ENCODE measurements around the gene ECI1. TPM values are rescaled to one million over a fixed set of nuclear protein-coding genes. Genes with fewer than 3 reads are reported as not detected.

ECI1 gene, protein sequence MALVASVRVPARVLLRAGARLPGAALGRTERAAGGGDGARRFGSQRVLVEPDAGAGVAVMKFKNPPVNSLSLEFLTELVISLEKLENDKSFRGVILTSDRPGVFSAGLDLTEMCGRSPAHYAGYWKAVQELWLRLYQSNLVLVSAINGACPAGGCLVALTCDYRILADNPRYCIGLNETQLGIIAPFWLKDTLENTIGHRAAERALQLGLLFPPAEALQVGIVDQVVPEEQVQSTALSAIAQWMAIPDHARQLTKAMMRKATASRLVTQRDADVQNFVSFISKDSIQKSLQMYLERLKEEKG
- polyA plus RNA-seq: 81.6 TPM
- long read RNA-seq, donor 1, transcript ECI1-206 (6 exons, 961 nt): minor isoform, 5 of 29 reads
- long read RNA-seq, donor 1, transcript ECI1-201 (7 exons, 1,541 nt): major isoform, 24 of 29 reads
- long read RNA-seq, donor 1, partial matches to known transcripts: 0 of 29 reads
- long read RNA-seq, donor 1, other reads (novel, unspliced or antisense): 0 of 29 reads
- long read RNA-seq, donor 2, transcript ECI1-206 (6 exons, 961 nt): minor isoform, 11 of 104 reads
- long read RNA-seq, donor 2, transcript ECI1-201 (7 exons, 1,541 nt): major isoform, 69 of 104 reads
- long read RNA-seq, donor 2, partial matches to known transcripts: 18 of 104 reads
- long read RNA-seq, donor 2, other reads (novel, unspliced or antisense): 0 of 104 reads
- long read RNA-seq, donor 3: 0 reads
- long read RNA-seq, donor 4, transcript ECI1-201 (7 exons, 1,541 nt): major isoform, 11 of 14 reads
- long read RNA-seq, donor 4, partial matches to known transcripts: 0 of 14 reads
- long read RNA-seq, donor 4, other reads (novel, unspliced or antisense): 0 of 14 reads
- long read RNA-seq, donor 5, transcript ECI1-206 (6 exons, 961 nt): minor isoform, 12 of 45 reads
- long read RNA-seq, donor 5, transcript ECI1-201 (7 exons, 1,541 nt): major isoform, 32 of 45 reads
- long read RNA-seq, donor 5, partial matches to known transcripts: 0 of 45 reads
- long read RNA-seq, donor 5, other reads (novel, unspliced or antisense): 0 of 45 reads
- long read RNA-seq, donor 6, transcript ECI1-201 (7 exons, 1,541 nt): major isoform, 46 of 88 reads
- long read RNA-seq, donor 6, transcript ECI1-206 (6 exons, 961 nt): minor isoform, 16 of 88 reads
- long read RNA-seq, donor 6, partial matches to known transcripts: 23 of 88 reads
- long read RNA-seq, donor 6, other reads (novel, unspliced or antisense): 0 of 88 reads
- long read RNA-seq, donor 7, transcript ECI1-206 (6 exons, 961 nt): minor isoform, 6 of 25 reads
- long read RNA-seq, donor 7, transcript ECI1-201 (7 exons, 1,541 nt): major isoform, 18 of 25 reads
- long read RNA-seq, donor 7, partial matches to known transcripts: 0 of 25 reads
- long read RNA-seq, donor 7, other reads (novel, unspliced or antisense): 0 of 25 reads
- long read RNA-seq, donor 8, transcript ECI1-206 (6 exons, 961 nt): minor isoform, 23 of 111 reads
- long read RNA-seq, donor 8, transcript ECI1-201 (7 exons, 1,541 nt): major isoform, 58 of 111 reads
- long read RNA-seq, donor 8, partial matches to known transcripts: 28 of 111 reads
- long read RNA-seq, donor 8, other reads (novel, unspliced or antisense): 0 of 111 reads
- long read RNA-seq, donor 9, transcript ECI1-206 (6 exons, 961 nt): minor isoform, 17 of 78 reads
- long read RNA-seq, donor 9, transcript ECI1-201 (7 exons, 1,541 nt): major isoform, 42 of 78 reads
- long read RNA-seq, donor 9, partial matches to known transcripts: 17 of 78 reads
- long read RNA-seq, donor 9, other reads (novel, unspliced or antisense): 0 of 78 reads
- long read RNA-seq, donor 10, transcript ECI1-206 (6 exons, 961 nt): minor isoform, 14 of 100 reads
- long read RNA-seq, donor 10, transcript ECI1-201 (7 exons, 1,541 nt): major isoform, 68 of 100 reads
- long read RNA-seq, donor 10, partial matches to known transcripts: 16 of 100 reads
- long read RNA-seq, donor 10, other reads (novel, unspliced or antisense): 0 of 100 reads
- long read RNA-seq, donor 11, transcript ECI1-201 (7 exons, 1,541 nt): major isoform, 35 of 53 reads
- long read RNA-seq, donor 11, transcript ECI1-206 (6 exons, 961 nt): minor isoform, 7 of 53 reads
- long read RNA-seq, donor 11, partial matches to known transcripts: 9 of 53 reads
- long read RNA-seq, donor 11, other reads (novel, unspliced or antisense): 0 of 53 reads

DNA sequence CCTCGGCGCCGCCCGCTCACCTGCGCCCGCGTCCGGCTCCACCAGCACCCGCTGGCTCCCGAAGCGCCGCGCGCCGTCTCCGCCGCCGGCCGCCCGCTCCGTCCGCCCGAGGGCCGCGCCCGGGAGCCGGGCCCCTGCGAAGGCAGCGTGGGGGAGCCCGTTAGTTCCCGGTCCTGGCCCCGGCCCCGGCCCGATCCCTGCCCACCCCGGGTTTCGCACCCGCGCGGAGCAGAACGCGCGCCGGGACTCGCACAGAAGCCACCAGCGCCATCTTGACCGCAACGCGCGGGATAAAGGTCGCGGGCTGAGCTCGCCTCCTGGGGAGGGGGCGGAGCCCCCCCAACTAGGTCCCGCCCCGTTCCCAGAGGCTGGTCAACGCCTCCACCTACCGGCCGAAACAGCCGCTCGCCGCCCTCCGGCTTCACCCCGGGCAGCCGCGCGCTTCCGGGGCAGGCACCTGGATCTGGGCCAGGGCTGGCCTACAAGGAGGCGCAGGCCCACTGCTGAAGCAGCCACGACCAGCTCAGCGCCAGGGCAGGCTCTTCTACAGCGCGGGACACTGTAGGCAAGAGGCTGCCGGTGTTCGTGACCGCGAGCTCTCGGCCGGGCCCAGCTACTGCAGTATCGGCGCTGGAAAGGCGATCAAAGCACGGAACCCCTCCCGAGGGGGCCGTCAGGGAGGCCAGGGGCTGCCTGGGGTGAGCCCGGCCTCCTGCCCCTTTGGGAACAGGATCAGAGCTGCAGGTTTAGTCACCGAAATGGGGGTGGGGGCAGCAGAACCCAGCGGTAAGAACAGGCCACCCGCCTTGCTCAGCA lies at the start of gene ECI1:
ECI1 (minus strand) TSS at position 292 of the 816 bp plus-strand sequence; CDS start at position 271, 21 bp downstream.
- Histone ChIP-seq H3K27ac (ENCODE audit: low read length) (peak within 1 kb of the TSS; percentile 80), H3K36me3 (ENCODE audit: control insufficient read depth, insufficient read depth, low read length) (peaks cover 44% of the 10 kb centered on the region), H3K4me1 (ENCODE audit: control insufficient read depth, insufficient read depth, low read length) (peaks cover 8% of the 10 kb centered on the region), H3K9me3 (ENCODE audit: control insufficient read depth, low read depth, low read length) (no peaks in the 10 kb centered on the region), H3K4me3 (ENCODE audit: low read length) (peak within 1 kb of the TSS; percentile 68), H3K27me3 (ENCODE audit: control insufficient read depth, insufficient read depth, low read length) (no peaks in the 10 kb centered on the region)
- WGBS (ENCODE audit: insufficient coverage, low lambda C conversion rate): no CpG with 5 or more reads among the region's 88 CpGs
- peak; percentile 91 to 96 for DNase-seq

DNA sequence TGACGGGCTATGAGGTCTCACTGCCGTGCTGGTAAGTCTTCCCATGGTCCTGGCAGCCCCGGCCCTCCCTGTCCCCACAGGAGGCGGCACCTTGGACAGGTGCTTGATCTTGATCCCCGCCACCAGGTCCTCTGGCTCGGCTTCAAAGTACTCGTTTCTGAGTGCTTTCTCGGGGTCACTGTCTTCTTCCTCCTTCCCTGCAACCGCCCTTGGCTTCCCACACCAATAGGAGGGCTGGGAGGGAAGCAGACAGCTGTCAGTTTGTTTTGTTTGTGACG lies 48.5 kb upstream of the ECI1 start:
- Histone ChIP-seq H3K36me3 (ENCODE audit: control insufficient read depth, insufficient read depth, low read length) (no peaks in the 10 kb centered on the region), H3K4me3 (ENCODE audit: low read length) (no peak overlapping the region), H3K4me1 (ENCODE audit: control insufficient read depth, insufficient read depth, low read length) (no peaks in the 10 kb centered on the region), H3K27me3 (ENCODE audit: control insufficient read depth, insufficient read depth, low read length) (no peaks in the 10 kb centered on the region), H3K27ac (ENCODE audit: low read length) (no peak overlapping the region), H3K9me3 (ENCODE audit: control insufficient read depth, low read depth, low read length) (no peaks in the 10 kb centered on the region)
- whole genome bisulfite sequencing (ENCODE audit: insufficient coverage, low lambda C conversion rate): no CpG with 5 or more reads among the region's 10 CpGs
- DNase-seq: no peak

DNA sequence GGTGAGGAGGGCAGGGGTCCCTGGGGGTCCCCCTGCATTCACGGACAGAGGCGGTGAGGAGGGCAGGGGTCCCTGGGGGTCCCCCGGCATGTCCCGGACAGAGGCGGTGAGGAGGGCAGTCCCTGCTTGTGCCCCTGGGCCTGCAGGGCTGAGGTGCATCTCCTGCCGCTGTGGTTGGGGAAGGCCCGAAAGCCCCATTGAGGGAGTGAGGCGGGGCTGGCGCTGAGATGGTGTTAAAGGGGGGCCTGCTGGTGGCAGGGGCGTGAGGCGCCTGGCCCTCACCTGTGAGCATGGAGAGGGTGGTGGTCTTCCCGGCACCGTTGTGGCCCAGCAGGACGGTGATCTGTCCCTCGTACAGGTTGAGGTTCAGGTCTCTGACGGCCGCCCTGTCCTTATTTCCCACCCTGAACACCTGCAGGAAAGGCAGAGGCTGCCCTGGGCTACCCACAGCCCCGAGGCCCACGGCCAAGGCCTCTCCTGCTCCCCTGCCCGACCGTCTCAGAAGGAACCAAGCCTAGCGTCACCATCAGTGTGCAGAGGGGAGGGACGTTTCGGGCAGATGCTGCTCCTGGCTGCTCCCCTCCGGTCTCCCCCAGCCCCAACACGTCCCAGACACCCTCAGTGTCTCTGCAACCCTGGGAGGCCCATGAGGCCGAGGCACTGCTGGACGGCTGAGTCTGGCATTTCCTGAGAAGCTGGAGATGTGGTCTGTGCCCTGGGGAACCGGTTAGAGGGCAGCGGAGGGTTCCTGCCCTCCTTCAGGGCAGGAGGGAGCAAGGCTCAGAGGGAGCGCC lies 47.9 kb upstream of the ECI1 start:
- H3K27ac ChIP-seq (ENCODE audit: low read length): no peak overlapping the region
- no peak for DNase-seq
- H3K4me3 ChIP-seq (ENCODE audit: low read length): no peak overlapping the region
- H3K4me1 ChIP-seq (ENCODE audit: control insufficient read depth, insufficient read depth, low read length): no peaks in the 10 kb centered on the region
- H3K27me3 ChIP-seq (ENCODE audit: control insufficient read depth, insufficient read depth, low read length): no peaks in the 10 kb centered on the region
- H3K36me3 ChIP-seq (ENCODE audit: control insufficient read depth, insufficient read depth, low read length): no peaks in the 10 kb centered on the region
- no CpG with 5 or more reads among the region's 31 CpGs for WGBS (ENCODE audit: insufficient coverage, low lambda C conversion rate)
- H3K9me3 ChIP-seq (ENCODE audit: control insufficient read depth, low read depth, low read length): no peaks in the 10 kb centered on the region

DNA sequence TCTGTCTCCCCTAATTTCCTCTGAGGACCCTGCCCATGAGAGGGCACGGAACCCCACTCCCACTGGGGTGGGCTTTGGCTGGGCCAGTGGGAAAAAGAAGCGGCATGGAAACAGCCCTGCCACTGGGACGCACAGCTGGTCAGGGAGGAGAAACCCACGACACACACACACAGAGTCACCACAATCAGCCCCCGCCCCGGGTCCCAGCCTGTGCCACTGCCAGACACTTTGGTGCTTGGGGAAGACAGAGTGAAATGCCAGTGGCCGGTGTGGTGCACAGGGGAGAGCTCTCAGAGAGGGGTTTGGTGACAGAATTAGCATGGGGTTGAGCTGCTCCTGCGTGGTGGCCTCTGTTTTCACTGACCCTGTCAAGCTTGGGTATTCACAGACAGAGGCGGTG lies 47.2 kb upstream of the ECI1 start:
- DNase-seq: no peak
- Histone ChIP-seq H3K27ac (ENCODE audit: low read length) (no peak overlapping the region), H3K4me3 (ENCODE audit: low read length) (no peak overlapping the region), H3K9me3 (ENCODE audit: control insufficient read depth, low read depth, low read length) (no peaks in the 10 kb centered on the region), H3K36me3 (ENCODE audit: control insufficient read depth, insufficient read depth, low read length) (no peaks in the 10 kb centered on the region), H3K27me3 (ENCODE audit: control insufficient read depth, insufficient read depth, low read length) (no peaks in the 10 kb centered on the region), H3K4me1 (ENCODE audit: control insufficient read depth, insufficient read depth, low read length) (no peaks in the 10 kb centered on the region)
- no CpG with 5 or more reads among the region's 9 CpGs for WGBS (ENCODE audit: insufficient coverage, low lambda C conversion rate)

DNA sequence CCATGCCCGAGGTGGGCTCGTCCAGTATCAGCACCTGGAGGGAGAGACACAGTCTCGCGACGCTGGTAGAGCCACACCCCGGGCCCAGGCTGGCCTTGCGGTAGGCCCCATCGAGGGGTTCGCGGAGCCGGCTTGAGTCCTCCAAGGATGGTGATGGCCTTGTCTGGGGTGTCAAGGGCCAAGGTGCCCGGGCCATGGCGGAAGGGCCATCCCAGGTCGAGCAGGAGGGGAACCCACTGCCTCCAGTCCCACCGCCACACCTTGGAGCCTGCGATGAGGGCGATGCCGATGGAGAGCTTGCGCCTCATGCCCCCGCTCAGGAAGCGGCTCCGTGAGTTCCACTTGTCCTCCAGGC lies 46.1 kb upstream of the ECI1 start:
- H3K4me1 ChIP-seq (ENCODE audit: control insufficient read depth, insufficient read depth, low read length): no peaks in the 10 kb centered on the region
- no peaks in the 10 kb centered on the region for H3K36me3 ChIP-seq (ENCODE audit: control insufficient read depth, insufficient read depth, low read length)
- WGBS (ENCODE audit: insufficient coverage, low lambda C conversion rate): no CpG with 5 or more reads among the region's 22 CpGs
- no peaks in the 10 kb centered on the region for H3K9me3 ChIP-seq (ENCODE audit: control insufficient read depth, low read depth, low read length)
- no peaks in the 10 kb centered on the region for H3K27me3 ChIP-seq (ENCODE audit: control insufficient read depth, insufficient read depth, low read length)
- no peak overlapping the region for H3K4me3 ChIP-seq (ENCODE audit: low read length)
- no peak overlapping the region for H3K27ac ChIP-seq (ENCODE audit: low read length)
- DNase-seq: no peak

DNA sequence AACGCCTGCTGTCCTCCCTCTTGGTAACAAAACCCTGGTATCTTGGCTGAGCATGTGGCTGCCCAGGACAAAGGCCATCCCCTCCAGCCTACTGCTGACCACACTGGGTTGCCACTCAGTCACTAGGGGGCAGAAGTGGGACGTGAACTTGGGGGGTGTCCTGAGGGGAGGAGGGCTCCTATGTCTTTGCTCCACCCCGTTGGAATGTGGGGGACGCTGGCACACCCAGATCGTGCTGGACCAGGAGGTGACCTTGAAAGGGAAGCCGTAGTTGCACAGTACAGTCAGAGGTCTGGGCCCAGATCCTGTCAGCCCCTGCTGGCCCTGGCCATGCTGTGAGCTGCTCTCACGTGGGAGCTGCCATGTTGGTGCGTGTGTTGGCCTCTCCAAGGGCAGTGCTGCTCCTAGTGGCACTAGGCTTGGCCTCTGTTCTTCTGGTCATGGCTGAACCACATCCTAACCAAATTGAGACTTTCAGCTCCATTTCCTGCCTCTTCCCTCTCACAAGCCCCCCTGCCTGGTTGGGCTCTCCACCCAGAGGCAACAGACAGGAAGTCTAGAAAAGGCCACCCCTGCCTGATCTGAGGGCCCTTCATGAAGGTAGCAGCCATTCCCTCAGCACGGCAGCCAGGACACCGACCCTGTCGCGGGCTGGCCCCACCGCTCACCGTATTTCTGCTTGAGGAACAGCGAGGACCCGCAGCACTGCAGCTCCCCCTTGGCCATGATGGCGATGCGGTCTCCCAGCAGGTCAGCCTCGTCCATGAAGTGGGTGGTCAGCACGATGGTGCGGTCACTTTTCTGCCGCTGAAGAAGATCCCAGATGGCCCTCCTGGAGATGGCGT lies 45.5 kb upstream of the ECI1 start:
- Histone ChIP-seq H3K27me3 (ENCODE audit: control insufficient read depth, insufficient read depth, low read length) (no peaks in the 10 kb centered on the region), H3K9me3 (ENCODE audit: control insufficient read depth, low read depth, low read length) (no peaks in the 10 kb centered on the region), H3K4me3 (ENCODE audit: low read length) (no peak overlapping the region), H3K27ac (ENCODE audit: low read length) (no peak overlapping the region), H3K4me1 (ENCODE audit: control insufficient read depth, insufficient read depth, low read length) (no peaks in the 10 kb centered on the region), H3K36me3 (ENCODE audit: control insufficient read depth, insufficient read depth, low read length) (no peaks in the 10 kb centered on the region)
- no CpG with 5 or more reads among the region's 23 CpGs for WGBS (ENCODE audit: insufficient coverage, low lambda C conversion rate)
- DNase-seq: peak; percentile 26 to 34

DNA sequence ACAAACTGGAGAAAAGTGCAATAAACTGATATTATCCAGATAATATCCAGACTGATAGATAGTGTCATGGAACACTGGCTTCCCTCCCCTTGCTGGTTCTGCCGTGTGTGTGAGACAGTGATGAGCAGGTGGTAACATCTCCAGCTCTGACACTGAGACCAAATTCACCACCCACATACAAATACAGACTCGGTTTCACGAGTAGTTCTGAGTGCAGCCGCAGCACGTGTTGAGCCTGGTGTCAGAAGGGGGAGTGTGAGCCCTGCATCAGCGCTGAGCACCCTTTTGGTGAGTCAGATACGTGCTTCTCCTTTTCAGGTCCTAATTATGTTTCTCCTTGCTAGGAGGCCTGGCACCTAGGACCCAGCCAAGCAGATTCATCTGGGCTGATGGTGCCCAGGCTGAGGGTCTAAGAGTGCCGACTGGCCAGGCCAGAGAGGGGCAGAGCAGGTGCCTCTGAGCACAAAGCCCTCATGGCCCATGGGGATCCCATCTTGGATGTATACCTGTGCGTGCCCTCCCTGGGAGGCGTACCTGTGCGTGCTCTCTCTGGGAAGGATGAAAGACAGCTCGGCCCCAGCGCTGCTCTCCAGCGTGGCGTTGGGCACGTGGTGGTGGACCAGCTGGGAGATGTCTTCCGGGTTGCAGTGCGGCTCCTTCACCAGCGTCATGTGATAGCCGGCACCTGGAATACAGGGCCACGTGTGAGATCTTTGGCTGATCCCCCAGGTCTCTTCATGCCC lies 43.8 kb upstream of the ECI1 start:
- H3K9me3 ChIP-seq (ENCODE audit: control insufficient read depth, low read depth, low read length): no peaks in the 10 kb centered on the region
- H3K4me1 ChIP-seq (ENCODE audit: control insufficient read depth, insufficient read depth, low read length): no peaks in the 10 kb centered on the region
- no peak overlapping the region for H3K27ac ChIP-seq (ENCODE audit: low read length)
- no CpG with 5 or more reads among the region's 21 CpGs for WGBS (ENCODE audit: insufficient coverage, low lambda C conversion rate)
- no peak for DNase-seq
- no peak overlapping the region for H3K4me3 ChIP-seq (ENCODE audit: low read length)
- no peaks in the 10 kb centered on the region for H3K36me3 ChIP-seq (ENCODE audit: control insufficient read depth, insufficient read depth, low read length)
- H3K27me3 ChIP-seq (ENCODE audit: control insufficient read depth, insufficient read depth, low read length): no peaks in the 10 kb centered on the region

Measured in large intestine (tissue), 12 donors.